HEK293T (cell line): ENCODE data around the gene FOXD3.

Experiments used
- BHLHE40 ChIP-seq: fragments of 450-650 bp; IDR thresholded peaks from 2 replicates; pipeline ENCODE4 v1.6.1; 2016; ENCODE audit warnings: mild to moderate bottlenecking, moderate library complexity, borderline replicate concordance
- ELF4 ChIP-seq: fragments of 450-650 bp; IDR thresholded peaks from 2 replicates; pipeline ENCODE4 v1.6.1; 2017; ENCODE audit warnings: antibody characterized with exemption
- FOXA1 ChIP-seq: fragments of 450-650 bp; IDR thresholded peaks from 2 replicates; pipeline ENCODE4 v1.6.1; 2016; ENCODE audit warnings: mild to moderate bottlenecking
- FOXK2 ChIP-seq: fragments of 450-650 bp; IDR thresholded peaks from 2 replicates; pipeline ENCODE4 v1.6.1; 2016; ENCODE audit warnings: mild to moderate bottlenecking
- FOXM1 ChIP-seq: fragments of 450-650 bp; IDR thresholded peaks from 2 replicates; pipeline ENCODE4 v1.6.1; 2017; ENCODE audit warnings: mild to moderate bottlenecking, borderline replicate concordance
- SP1 ChIP-seq: fragments of 450-650 bp; IDR thresholded peaks from 2 replicates; pipeline ENCODE4 v1.6.1; 2017
- ZNF384 ChIP-seq: fragments of 450-650 bp; IDR thresholded peaks from 2 replicates; pipeline ENCODE4 v1.6.1; 2016

GRCh38 chr1:63327417-63328054 lies 5.2 kb downstream of the FOXD3 start:
- no peak for TF ChIP-seq ZNF384
- no peak for TF ChIP-seq FOXM1
- TF ChIP-seq FOXA1: no peak
- no peak for TF ChIP-seq ELF4
- no peak for TF ChIP-seq SP1
- TF ChIP-seq FOXK2: no peak
- no peak for TF ChIP-seq BHLHE40
